A673 (cell line): ENCODE data around the gene TFG. TPM values are rescaled to one million over a fixed set of nuclear protein-coding genes. Genes with fewer than 3 reads are reported as not detected.

Experiments used
- BruUV-seq: library from RNA; stranded (reverse); fragments of 400-500 nt; replicated peaks from 2 replicates; lab custom pipeline; 2021; lab: Mats Ljungman, UMichigan
- CTCF ChIA-PET: fragments of 300-600 bp; sonication (Branson Sonifier 250); formaldehyde crosslinking; loops from one replicate; lab custom pipeline; 2022; ENCODE audit warnings: antibody characterized with exemption; lab: Charles Lee
- POLR2A ChIA-PET: fragments of 300-600 bp; sonication (Branson Sonifier 250); formaldehyde crosslinking; loops from one replicate; lab custom pipeline; 2022; ENCODE audit warnings: antibody characterized with exemption; ENCODE audit not compliant: low non-redundant PET; lab: Charles Lee
- DNase-seq: peaks from one replicate; pipeline ENCODE4 v3.0.0-alpha.2; 2015; ENCODE audit warnings: low spot score
- H3K27ac ChIP-seq: fragments of 200-600 bp; sonication (generic); 2 replicates; pipeline ENCODE4 v1.5.1; 2016; ENCODE audit warnings: mixed run types, low read depth, mild to moderate bottlenecking, mixed read lengths, antibody characterized with exemption, low read length; ENCODE audit not compliant: poor library complexity, severe bottlenecking
- H3K27me3 ChIP-seq: fragments of 200-600 bp; sonication (generic); replicated peaks from 2 replicates; pipeline ENCODE4 v1.6.1; 2017; ENCODE audit warnings: mixed run types, low read depth, mild to moderate bottlenecking, mixed read lengths, antibody characterized with exemption, low read length; ENCODE audit not compliant: insufficient read depth, poor library complexity
- H3K36me3 ChIP-seq: fragments of 200-600 bp; sonication (generic); 2 replicates; pipeline ENCODE4 v1.6.1; 2016; ENCODE audit warnings: mixed run types, mild to moderate bottlenecking, mixed read lengths, antibody characterized with exemption, low read length; ENCODE audit not compliant: insufficient read depth, poor library complexity, severe bottlenecking
- H3K4me1 ChIP-seq: fragments of 200-600 bp; sonication (generic); 2 replicates; pipeline ENCODE4 v1.6.1; 2017; ENCODE audit warnings: mixed run types, mild to moderate bottlenecking, mixed read lengths, antibody characterized with exemption, low read length; ENCODE audit not compliant: insufficient read depth, poor library complexity, severe bottlenecking
- H3K4me3 ChIP-seq: fragments of 200-600 bp; sonication (generic); 2 replicates; pipeline ENCODE4 v1.5.1; 2016; ENCODE audit warnings: low read depth, mixed run types, mild to moderate bottlenecking, mixed read lengths, low read length; ENCODE audit not compliant: poor library complexity, severe bottlenecking
- H3K9me3 ChIP-seq: fragments of 200-600 bp; sonication (generic); 2 replicates; pipeline ENCODE4 v1.6.1; 2016; ENCODE audit warnings: mixed run types, low read depth, mild to moderate bottlenecking, mixed read lengths, antibody characterized with exemption, low read length; ENCODE audit not compliant: poor library complexity, severe bottlenecking
- EZH2 ChIP-seq: fragments of 200-600 bp; sonication (generic); IDR thresholded peaks from 2 replicates; pipeline ENCODE4 v1.6.1; 2017; ENCODE audit warnings: borderline replicate concordance, low read depth, mild to moderate bottlenecking, mixed read lengths, antibody characterized with exemption, low read length; ENCODE audit not compliant: poor library complexity, severe bottlenecking
- intact Hi-C: fragments of 100-400 bp; cut with micrococcal nuclease; formaldehyde crosslinking; loops from one replicate; pipeline ENCODE4 v1.10.0; 2022; ENCODE audit not compliant: unreplicated experiment
- total RNA-seq: library from RNA; stranded (reverse); gene quantifications from 2 replicates; pipeline ENCODE4 v1.2.3, GENCODE V29; 2021
- TF ChIP-seq, protein P1 (sequence below): fragments of 300-800, 200-600 bp; sonication (generic); conservative IDR thresholded peaks from 2 replicates; pipeline ENCODE4 v1.5.1; 2017; ENCODE audit warnings: low read depth, mild to moderate bottlenecking, antibody characterized with exemption, low read length, moderate library complexity, mixed read lengths

TFG gene
- total RNA-seq, 1 experiment from 2014 or later: 157 TPM

DNA sequence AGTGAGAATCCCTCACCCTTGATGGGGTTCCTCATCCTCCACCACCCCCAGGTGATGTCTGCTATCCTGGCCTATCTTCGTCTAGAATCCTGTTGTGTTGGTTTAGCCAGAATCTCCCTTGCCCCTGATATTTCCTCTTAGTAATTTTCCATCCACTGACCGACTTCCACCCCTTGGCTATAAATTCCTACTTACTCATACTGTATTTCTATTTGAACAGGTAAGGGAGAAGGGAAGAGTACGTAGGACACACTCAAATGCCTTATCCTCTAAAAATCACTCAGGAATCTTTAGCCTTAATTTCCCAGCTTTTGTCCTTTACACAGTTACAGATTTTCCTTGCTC lies 678 bp upstream of the TFG start:
- DNase-seq: no peak
- peak overlapping the region; percentile 96 for H3K27ac ChIP-seq
- H3K4me1 ChIP-seq: peaks cover 14% of the 10 kb centered on the region
- TSS peak; percentile 99 for BruUV-seq
- peak overlapping the region; percentile 63 for H3K4me3 ChIP-seq
- intact Hi-C loops: no loop called here
- H3K9me3 ChIP-seq: no peaks in the 10 kb centered on the region
- no peaks in the 10 kb centered on the region for H3K27me3 ChIP-seq
- H3K36me3 ChIP-seq: peaks cover 14% of the 10 kb centered on the region
- TF ChIP-seq, protein P1, sequence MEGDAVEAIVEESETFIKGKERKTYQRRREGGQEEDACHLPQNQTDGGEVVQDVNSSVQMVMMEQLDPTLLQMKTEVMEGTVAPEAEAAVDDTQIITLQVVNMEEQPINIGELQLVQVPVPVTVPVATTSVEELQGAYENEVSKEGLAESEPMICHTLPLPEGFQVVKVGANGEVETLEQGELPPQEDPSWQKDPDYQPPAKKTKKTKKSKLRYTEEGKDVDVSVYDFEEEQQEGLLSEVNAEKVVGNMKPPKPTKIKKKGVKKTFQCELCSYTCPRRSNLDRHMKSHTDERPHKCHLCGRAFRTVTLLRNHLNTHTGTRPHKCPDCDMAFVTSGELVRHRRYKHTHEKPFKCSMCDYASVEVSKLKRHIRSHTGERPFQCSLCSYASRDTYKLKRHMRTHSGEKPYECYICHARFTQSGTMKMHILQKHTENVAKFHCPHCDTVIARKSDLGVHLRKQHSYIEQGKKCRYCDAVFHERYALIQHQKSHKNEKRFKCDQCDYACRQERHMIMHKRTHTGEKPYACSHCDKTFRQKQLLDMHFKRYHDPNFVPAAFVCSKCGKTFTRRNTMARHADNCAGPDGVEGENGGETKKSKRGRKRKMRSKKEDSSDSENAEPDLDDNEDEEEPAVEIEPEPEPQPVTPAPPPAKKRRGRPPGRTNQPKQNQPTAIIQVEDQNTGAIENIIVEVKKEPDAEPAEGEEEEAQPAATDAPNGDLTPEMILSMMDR: no peak
- no peak for TF ChIP-seq EZH2
- POLR2A ChIA-PET: interaction anchor here (0.7 kb wide), 1 partner anchor 119 kb away, joined by 5 read pairs; no protein-coding TSS in a partner anchor
- CTCF ChIA-PET: interaction anchor here (0.7 kb wide), 1 partner anchor 246 kb away, joined by 4 read pairs; no protein-coding TSS in a partner anchor

DNA sequence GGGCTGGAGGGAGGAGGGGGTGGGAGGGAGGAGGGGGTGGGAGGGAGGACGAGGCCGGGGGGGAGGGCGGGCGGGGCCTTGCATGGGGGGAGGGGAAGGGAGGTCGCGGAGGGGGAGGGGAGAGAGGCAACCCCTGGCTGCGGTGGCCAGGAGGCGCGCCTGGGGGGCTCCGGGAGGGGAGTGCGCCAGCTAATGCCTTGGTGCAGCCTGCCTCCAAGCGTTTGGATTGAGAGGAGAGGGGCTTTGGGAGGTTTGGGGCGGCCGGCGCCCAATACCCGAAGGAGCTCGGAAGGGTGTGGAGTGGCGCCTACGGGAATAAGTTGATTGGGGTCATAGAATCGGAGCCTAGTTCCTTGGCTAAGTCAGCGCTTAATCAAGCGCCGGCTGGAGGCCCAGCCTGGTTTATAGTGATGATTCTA lies 557 bp downstream of the TFG start:
- intact Hi-C loops: loop anchor here (5.0 kb wide), 1 partner anchor 98 kb away; no protein-coding TSS in a partner anchor
- no peak for TF ChIP-seq EZH2
- TF ChIP-seq, protein P1: no peak
- ChIA-PET POLR2A (no interaction called here), CTCF (no interaction called here)
- peaks cover 27% of the 10 kb centered on the region for H3K36me3 ChIP-seq
- BruUV-seq: no TSS peak
- no peaks in the 10 kb centered on the region for H3K27me3 ChIP-seq
- H3K4me3 ChIP-seq: peak overlapping the region; percentile 63
- peaks cover 14% of the 10 kb centered on the region for H3K4me1 ChIP-seq
- DNase-seq: peak; percentile 50
- peak overlapping the region; percentile 96 for H3K27ac ChIP-seq
- H3K9me3 ChIP-seq: no peaks in the 10 kb centered on the region

DNA sequence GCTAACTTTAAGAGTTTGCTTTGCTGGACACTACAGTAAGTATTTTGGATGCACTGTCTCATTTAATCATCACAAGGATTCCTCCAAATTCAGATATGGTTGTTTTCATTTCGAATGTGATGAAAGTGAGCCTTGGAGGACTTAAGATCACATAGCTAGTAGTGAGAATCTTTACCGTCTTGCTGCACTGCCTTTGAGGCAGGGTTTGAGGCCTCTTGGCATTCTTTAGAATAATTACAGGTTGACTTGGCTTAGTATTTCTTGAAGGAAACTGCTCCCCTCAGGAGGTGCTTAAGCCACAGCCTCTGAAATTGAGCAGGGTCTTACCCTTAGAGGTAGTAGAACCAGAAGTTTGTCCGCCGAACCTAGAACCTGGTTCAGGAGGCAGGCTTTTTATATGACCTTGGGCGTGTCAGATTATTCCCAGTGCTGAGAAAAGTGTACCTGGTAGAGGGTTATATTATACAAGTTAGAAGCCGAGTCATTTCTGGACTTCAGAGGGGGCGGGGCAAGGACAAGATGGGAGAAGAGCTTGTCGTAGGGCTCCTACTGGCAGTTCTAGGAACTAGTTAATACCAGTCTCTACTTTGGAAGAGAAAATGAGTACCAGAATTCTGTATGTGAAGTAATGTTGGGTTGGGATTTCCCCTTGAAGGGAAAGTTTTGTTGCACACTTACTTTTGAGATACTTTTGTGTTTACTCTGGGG lies 1.1 kb downstream of the TFG start:
- intact Hi-C loops: loop anchor here (5.0 kb wide), 1 partner anchor 98 kb away; no protein-coding TSS in a partner anchor

More for the DNA sequence above, 1.1 kb downstream of the TFG start:
- Histone ChIP-seq H3K27me3 (no peaks in the 10 kb centered on the region), H3K27ac (peak overlapping the region; percentile 70), H3K36me3 (peaks cover 32% of the 10 kb centered on the region), H3K4me1 (peaks cover 14% of the 10 kb centered on the region), H3K4me3 (peak overlapping the region; percentile 63), H3K9me3 (no peaks in the 10 kb centered on the region)
- TF ChIP-seq, protein P1: peak; percentile 44; the same call in 1 of the 2 replicates
- no peak for TF ChIP-seq EZH2
- DNase-seq: peak; percentile 84
- CTCF ChIA-PET: interaction anchor here (0.6 to 1.0 kb wide), 3 partner anchors 97 to 248 kb away, joined by 3 to 6 read pairs (median 4); no protein-coding TSS in a partner anchor
- POLR2A ChIA-PET: interaction anchor here (0.5 kb wide), 1 partner anchor 1310 kb away, joined by 3 read pairs; no protein-coding TSS in a partner anchor
- no TSS peak for BruUV-seq
